ENCODE measurements around the gene NLRP1.

The NLRP1 gene

DNA sequence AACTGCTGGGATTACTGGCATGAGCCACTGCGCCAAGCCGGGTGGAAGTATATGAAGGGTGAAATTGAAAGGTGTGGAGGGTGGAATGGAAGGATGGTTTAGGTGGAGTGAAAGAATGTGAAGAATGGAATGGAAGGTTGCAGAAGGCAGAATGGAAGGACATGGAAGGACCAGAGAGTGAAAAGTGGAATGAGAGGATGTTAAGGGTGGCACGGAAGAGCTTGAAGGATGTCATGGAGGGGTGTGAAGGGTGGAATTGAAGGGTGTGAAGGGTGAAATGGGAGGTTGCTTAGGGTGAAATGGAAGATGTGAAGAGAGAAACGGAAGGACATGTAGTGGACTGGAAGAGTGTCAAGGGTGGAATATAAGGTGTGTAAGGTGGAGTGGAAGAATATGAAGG is 81.8 kb downstream of the NLRP1 start:
- Mint-ChIP-seq H3K4me3 (no peak overlapping the region), H3K27ac (no peak overlapping the region), H3K36me3 (peaks cover 35% of the 10 kb centered on the region), H3K9me3 (no peaks in the 10 kb centered on the region), H3K27me3 (peaks cover 19% of the 10 kb centered on the region), H3K4me1 (peaks cover 14% of the 10 kb centered on the region)
- CTCF ChIA-PET: no interaction called here
- DNase-seq: no peak

DNA sequence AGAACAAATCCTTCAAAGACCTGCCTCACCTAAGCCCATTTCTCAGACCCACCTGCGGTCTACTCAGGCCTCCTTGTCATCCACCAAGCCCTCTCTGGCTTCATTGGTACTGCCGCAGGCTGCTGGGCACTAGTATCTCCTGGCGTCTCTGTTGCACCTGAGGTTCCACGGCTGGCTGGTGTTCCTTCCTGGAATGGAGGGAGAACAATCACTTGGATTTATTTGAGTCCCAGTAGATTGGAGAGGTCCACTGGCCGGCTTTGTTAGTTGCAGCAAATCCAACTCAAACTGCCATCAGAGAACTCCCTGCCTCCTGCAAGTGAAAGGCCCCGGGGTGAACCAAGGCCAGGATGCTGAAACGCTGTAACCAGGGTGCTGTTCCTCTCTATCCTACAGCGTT is 82.6 kb downstream of the NLRP1 start:
- DNase-seq: no peak
- H3K27ac Mint-ChIP-seq: peak overlapping the region; percentile 53
- H3K36me3 Mint-ChIP-seq: peaks cover 33% of the 10 kb centered on the region
- peak overlapping the region; percentile 59 for H3K4me3 Mint-ChIP-seq
- peaks cover 14% of the 10 kb centered on the region for H3K4me1 Mint-ChIP-seq
- H3K27me3 Mint-ChIP-seq: peaks cover 19% of the 10 kb centered on the region
- H3K9me3 Mint-ChIP-seq: no peaks in the 10 kb centered on the region
- CTCF ChIA-PET: interaction anchor here (0.6 kb wide), 1 partner anchor 17 kb away, joined by 3 read pairs; no protein-coding TSS in a partner anchor

DNA sequence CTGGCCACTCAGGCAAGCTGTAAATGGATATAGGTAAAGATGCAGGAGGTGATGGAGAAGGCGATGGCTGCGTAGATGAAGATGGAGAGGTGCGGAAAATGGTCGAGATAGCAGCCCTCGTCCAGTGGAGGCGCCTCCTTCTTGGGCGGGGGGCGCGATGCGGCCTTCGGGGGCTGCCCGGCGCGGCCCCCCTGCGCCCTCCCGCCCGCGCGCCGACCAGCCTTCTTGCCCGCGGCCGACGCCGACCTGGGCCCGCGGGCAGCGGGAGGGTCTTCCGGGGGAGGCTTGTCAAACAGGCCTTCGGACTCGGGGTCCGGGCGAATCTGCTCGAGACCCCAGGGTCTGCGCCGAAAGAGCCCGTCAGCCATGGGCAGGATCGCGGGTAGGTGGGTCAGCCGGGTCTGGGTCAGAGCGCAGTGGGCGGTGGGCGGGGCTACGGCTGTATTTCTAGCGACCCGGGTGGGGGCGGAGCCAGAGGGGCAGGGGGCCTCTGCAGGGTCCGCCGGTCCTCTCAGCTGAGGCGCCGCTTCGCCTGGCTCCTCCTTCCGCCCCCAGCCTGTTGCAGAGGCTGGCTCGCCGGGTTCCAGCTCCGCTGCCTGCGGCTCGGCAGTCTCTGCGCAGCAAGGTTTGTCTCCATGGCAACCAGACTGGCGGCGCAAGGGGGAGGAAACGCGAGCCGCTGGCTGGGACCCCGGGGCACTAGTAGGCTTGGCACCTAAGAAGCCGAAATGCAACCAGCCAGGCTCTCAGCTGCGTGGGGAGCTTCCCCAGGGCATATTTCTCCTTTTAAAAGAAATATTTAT is 83.5 kb downstream of the NLRP1 start:
- peak; percentile 81 for DNase-seq
- peak overlapping the region; percentile 68 for H3K27ac Mint-ChIP-seq
- no peaks in the 10 kb centered on the region for H3K9me3 Mint-ChIP-seq
- peaks cover 14% of the 10 kb centered on the region for H3K4me1 Mint-ChIP-seq
- H3K27me3 Mint-ChIP-seq: peaks cover 19% of the 10 kb centered on the region
- peaks cover 30% of the 10 kb centered on the region for H3K36me3 Mint-ChIP-seq
- peak overlapping the region; percentile 85 for H3K4me3 Mint-ChIP-seq
- CTCF ChIA-PET: interaction anchor here (1.4 kb wide), 1 partner anchor 62 kb away, joined by 3 read pairs; the partner anchor contains the start of gene C1QBP

DNA sequence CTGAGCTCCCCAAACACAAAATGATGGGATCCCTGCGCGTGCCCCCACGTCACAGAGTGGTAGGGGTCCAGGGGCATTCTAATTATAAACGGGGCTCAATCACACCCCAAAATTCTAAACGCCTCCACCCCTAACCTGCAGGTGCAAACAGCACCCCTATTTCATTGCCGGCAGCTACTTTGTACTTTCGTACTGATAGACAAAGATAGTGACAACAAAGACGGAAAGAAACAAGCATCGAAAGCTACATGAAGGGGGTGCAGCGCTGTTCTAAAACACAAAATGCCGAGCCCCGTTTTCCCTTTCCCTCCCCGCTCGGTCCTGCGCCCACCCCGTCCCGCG is 84.1 kb downstream of the NLRP1 start:
- peaks cover 14% of the 10 kb centered on the region for H3K4me1 Mint-ChIP-seq
- CTCF ChIA-PET: interaction anchor here (0.6 to 1.4 kb wide), 2 partner anchors 26 to 61 kb away, joined by 3 read pairs; partner anchors contain the start of gene C1QBP
- H3K36me3 Mint-ChIP-seq: peaks cover 30% of the 10 kb centered on the region
- no peak for DNase-seq
- H3K4me3 Mint-ChIP-seq: peak overlapping the region; percentile 85
- H3K9me3 Mint-ChIP-seq: no peaks in the 10 kb centered on the region
- peaks cover 19% of the 10 kb centered on the region for H3K27me3 Mint-ChIP-seq
- H3K27ac Mint-ChIP-seq: peak overlapping the region; percentile 68

DNA sequence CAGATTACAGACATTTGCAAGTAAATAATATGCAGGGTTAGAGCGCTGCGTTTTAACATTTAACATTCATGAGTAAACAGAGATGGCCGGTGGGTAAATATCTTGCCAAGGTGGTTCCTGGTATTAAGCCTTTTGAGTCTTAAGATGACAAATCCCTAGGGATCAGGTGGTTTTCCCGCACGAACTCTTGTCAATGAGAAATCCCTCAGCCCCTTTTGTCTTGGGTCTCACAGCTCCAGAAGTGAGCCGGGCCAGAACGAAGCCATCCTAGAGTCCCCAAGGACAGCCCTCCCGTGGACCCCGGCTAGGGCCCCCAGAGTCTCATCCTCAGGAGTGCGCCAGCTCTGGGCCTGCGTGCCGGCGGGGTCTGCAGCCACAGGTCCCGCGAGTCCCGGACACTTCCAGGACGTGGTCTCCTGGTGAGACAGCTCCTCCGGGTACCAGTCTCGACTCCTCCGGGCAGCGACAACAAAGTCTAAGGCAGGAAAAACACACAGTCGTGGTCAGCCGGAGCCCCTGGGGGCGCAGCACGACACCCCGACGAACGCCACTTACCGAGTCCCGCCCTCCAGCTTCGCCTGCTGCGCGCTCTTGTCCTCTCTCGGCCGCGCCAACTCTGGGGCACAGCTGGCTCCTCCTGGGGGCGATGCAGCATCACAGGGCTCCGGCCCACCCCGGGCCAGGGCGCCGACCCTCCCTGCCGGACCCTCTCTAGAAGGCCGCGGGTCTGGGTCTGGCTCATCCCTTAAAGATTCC is 84.7 kb downstream of the NLRP1 start:
- Mint-ChIP-seq H3K4me3 (peak overlapping the region; percentile 85), H3K27ac (no peak overlapping the region), H3K4me1 (peaks cover 14% of the 10 kb centered on the region), H3K9me3 (no peaks in the 10 kb centered on the region), H3K36me3 (peaks cover 30% of the 10 kb centered on the region), H3K27me3 (peaks cover 19% of the 10 kb centered on the region)
- DNase-seq: no peak
- CTCF ChIA-PET: interaction anchor here (0.6 to 1.4 kb wide), 2 partner anchors 26 to 60 kb away, joined by 3 read pairs; partner anchors contain the start of gene C1QBP

DNA sequence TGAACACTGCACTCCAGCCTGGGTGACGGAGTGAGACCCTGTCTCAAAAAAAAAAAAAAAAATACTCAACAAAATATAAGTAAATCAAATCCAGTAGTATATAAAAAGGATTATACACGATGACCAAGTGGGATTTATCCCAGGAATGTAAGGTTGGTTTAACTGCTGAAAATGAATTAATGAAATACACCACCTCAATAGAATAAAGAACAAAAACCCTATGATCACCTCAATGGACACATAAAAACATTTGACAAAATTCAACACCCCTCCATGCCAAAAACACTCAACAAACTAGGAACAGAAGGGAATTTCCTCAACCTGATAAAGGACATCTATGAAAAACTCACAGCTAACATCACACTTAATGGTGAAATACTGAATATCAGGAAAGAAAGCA is 91.3 kb downstream of the NLRP1 start:
- CTCF ChIA-PET: no interaction called here
- Mint-ChIP-seq H3K9me3 (peaks cover 4% of the 10 kb centered on the region), H3K4me3 (no peak overlapping the region), H3K4me1 (peaks cover 11% of the 10 kb centered on the region), H3K36me3 (peaks cover 37% of the 10 kb centered on the region), H3K27me3 (no peaks in the 10 kb centered on the region), H3K27ac (no peak overlapping the region)
- no peak for DNase-seq

DNA sequence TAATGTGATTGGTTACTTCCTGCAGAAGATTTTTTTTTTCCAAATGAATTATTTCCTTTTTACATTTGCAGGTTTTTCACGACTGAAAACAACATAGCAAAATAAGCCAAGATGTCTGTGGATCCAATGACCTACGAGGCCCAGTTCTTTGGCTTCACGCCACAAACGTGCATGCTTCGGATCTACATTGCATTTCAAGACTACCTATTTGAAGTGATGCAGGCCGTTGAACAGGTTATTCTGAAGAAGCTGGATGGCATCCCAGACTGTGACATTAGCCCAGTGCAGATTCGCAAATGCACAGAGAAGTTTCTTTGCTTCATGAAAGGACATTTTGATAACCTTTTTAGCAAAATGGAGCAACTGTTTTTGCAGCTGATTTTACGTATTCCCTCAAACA is 95.6 kb downstream of the NLRP1 start:
- Mint-ChIP-seq H3K4me1 (peaks cover 45% of the 10 kb centered on the region), H3K27me3 (no peaks in the 10 kb centered on the region), H3K4me3 (no peak overlapping the region), H3K9me3 (peaks cover 4% of the 10 kb centered on the region), H3K36me3 (peaks cover 58% of the 10 kb centered on the region), H3K27ac (no peak overlapping the region)
- DNase-seq: no peak
- CTCF ChIA-PET: interaction anchor here (0.7 kb wide), 1 partner anchor 26 kb away, joined by 3 read pairs; no protein-coding TSS in a partner anchor

DNA sequence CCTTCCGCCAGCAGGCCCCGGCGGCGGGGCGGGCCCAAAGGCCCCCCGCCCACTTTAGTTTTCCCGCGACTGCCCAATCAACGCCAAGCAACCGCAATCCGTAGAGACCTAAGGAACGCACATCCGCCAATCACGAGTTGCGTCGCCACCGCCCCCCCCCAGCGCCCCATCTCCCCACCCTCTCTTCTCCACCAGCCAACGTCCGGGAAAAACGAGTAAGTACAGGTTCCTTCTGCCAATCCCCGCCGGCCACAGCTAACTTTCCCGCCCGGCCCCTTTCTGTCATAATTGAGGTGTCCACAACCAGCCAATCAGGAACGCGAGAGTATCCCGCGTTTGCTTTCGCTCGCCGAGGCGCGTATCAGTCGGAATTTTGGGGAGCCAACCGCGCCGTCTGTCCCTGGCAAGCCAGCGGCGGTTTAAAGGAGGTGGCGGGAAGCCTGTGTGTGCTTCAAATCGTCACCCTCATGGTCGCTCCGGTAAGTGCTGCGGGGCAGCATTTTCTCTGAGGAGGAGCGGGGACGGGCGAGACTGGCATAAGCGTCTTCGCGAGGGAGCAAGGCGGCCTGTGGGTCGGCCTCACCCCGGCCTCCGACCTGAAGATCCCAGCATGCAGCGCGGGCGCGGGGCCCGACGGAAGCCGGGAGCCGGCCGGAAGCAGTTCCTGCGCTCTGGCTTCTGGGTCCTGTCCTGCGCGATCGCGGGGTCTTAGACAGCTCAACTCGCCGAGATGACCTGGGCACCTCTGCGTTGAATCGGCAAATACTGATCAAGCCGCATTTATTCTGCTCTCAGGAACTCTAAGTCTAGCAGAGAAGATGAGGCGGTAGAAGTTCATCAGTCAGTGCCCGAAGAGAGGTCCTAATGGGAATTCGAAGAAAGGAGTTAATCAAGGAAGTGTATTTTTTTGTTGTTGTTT is 97.8 kb downstream of the NLRP1 start, which contains the start of gene MIS12:
Gene MIS12, plus strand, starts transcription at position 361 of the 919 bp plus-strand sequence. CDS start 2,297 bp downstream, outside the sequence.
- Mint-ChIP-seq H3K9me3 (no peaks in the 10 kb centered on the region), H3K27me3 (no peaks in the 10 kb centered on the region), H3K27ac (peak within 1 kb of the TSS; percentile 99), H3K4me3 (peak within 1 kb of the TSS; percentile 94), H3K36me3 (peaks cover 67% of the 10 kb centered on the region), H3K4me1 (peaks cover 54% of the 10 kb centered on the region)
- CTCF ChIA-PET: interaction anchor here (0.7 kb wide), 1 partner anchor 17 kb away, joined by 3 read pairs; no protein-coding TSS in a partner anchor
- DNase-seq: peak; percentile 99

DNA sequence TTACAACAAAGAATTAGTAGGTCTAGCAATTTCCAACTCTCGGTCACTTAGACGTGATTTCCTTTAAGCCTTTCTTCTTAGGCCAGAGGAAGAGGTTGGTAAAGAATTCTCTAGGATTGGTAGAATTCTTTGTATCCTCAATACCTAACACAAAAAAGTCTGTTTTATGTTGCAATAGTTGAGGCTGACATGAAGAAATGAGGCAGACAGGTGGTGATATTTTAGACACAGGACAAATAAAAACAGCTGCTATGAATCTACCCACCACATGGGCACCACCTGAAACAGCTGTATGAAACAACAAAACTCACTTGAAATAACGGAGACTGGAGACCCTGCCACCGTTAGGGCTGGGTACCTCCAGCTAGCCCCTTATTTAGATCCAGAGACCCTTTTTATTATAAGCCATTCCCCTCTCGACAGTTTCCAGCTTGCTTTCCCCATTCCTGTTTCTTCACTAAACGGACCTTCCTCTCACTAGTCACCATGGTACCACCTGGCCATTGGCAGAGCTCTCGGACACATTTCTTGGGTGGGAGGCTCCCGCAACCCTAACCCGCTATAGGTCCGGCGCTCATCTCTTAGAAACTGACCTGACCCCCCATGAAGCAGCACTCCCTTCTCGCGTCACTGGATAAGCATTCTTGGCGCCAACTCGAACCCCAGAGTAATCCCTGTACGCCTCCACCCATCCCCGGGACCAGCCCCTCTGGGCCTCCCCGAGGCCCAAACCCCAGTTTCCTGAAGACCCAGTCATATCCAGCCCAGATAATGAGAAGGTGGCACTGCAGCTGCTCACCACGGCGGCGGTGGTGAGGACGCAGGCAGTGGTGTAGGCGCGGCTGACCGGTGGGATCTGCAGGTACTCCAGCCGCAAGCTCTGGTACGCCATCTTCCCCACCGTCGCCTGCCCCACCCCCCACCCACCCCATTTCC is 98.8 kb downstream of the NLRP1 start, which contains the start of gene DERL2:
Gene DERL2, minus strand, starts transcription at position 909 of the 936 bp plus-strand sequence. Its CDS starts 17 bp downstream, at position 892.
- Mint-ChIP-seq H3K9me3 (no peaks in the 10 kb centered on the region), H3K27me3 (no peaks in the 10 kb centered on the region), H3K4me1 (peaks cover 54% of the 10 kb centered on the region), H3K36me3 (peaks cover 67% of the 10 kb centered on the region), H3K4me3 (peak within 1 kb of the TSS; percentile 94), H3K27ac (peak within 1 kb of the TSS; percentile 99)
- CTCF ChIA-PET: interaction anchor here (0.7 kb wide), 1 partner anchor 16 kb away, joined by 3 read pairs; no protein-coding TSS in a partner anchor
- DNase-seq: no peak

DNA sequence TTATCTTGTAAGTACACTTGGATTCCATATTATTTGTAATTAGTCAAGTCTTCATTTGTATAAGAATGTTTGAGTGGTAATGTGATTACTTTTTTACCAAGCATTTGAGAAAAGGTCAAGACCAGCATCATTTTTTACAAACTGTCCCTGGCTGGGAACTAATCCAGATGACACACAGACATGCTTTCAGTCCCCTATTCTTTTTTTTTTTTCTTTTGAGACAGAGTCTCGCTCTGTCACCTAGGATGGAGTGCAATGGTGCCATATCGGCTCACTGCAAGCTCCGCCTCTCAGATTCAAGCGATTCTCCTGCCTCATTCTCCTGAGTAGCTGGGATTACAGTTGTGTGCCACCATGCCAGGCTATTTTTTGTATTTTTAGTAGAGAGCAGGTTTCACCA is 102.9 kb downstream of the NLRP1 start:
- Mint-ChIP-seq H3K4me3 (no peak overlapping the region), H3K4me1 (peaks cover 32% of the 10 kb centered on the region), H3K9me3 (no peaks in the 10 kb centered on the region), H3K27me3 (no peaks in the 10 kb centered on the region), H3K36me3 (peaks cover 65% of the 10 kb centered on the region), H3K27ac (no peak overlapping the region)
- DNase-seq: no peak
- CTCF ChIA-PET: no interaction called here

DNA sequence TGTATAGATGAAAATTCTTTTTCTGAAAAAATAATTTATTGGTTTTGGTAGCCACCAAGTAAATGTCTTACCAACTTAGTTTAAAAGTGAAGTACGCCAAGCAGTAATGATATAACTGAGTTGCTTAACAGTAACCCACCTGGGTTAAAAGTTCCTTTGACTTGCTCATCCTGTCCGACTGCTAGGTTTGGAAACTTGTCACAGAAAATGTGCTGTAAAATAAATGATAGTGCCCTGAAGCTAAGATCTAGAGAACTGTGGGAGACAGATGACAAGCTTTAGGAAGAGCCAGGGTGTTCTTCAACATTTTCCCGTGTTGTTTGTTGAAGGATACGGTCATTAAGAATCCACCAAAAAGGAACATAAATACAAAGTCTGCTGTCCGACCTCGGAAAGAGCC is 103.3 kb downstream of the NLRP1 start:
- H3K27ac Mint-ChIP-seq: no peak overlapping the region
- H3K4me1 Mint-ChIP-seq: peaks cover 32% of the 10 kb centered on the region
- H3K4me3 Mint-ChIP-seq: no peak overlapping the region
- H3K9me3 Mint-ChIP-seq: no peaks in the 10 kb centered on the region
- DNase-seq: no peak
- H3K27me3 Mint-ChIP-seq: no peaks in the 10 kb centered on the region
- H3K36me3 Mint-ChIP-seq: peaks cover 67% of the 10 kb centered on the region
- CTCF ChIA-PET: no interaction called here

DNA sequence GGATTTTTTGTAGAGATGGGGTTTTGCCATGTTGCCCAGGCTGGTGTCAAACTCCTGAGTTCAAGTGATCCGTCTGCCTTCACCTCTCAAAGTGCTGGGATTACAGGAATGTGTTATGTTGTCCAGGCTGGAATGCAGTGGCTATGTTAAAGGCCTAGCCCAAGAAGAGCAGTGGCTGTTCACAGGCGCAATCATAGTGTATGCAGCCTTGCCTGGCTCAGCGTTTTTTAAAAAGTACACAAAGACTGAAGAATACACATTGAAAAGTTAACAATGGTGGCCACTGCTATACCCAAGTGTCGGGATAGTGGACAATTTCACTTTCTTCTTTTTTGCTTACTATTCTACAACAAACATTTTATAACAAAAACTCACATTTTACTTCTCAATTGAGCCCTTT is 105.3 kb downstream of the NLRP1 start:
- H3K4me3 Mint-ChIP-seq: no peak overlapping the region
- H3K9me3 Mint-ChIP-seq: no peaks in the 10 kb centered on the region
- H3K4me1 Mint-ChIP-seq: peaks cover 12% of the 10 kb centered on the region
- CTCF ChIA-PET: no interaction called here
- H3K27ac Mint-ChIP-seq: no peak overlapping the region
- DNase-seq: no peak
- no peaks in the 10 kb centered on the region for H3K27me3 Mint-ChIP-seq
- H3K36me3 Mint-ChIP-seq: peaks cover 72% of the 10 kb centered on the region

DNA sequence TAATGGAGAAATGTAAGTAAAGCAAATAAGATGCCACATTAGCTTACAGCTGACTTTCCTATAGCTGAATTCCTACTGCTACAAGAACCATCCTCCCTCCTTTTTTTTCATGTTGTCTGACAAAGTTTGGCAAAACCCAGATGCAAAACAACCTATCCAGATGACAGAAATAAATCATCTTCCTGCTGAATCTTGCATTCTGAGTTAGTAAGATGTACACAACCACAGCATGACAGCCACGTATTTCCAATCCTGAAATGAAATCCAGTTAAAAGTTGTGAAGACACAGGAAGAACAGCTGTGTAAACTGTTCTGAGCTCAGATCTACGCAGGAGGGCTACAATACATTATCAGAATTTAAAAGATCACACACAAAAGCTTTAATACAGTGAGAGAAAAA is 110.4 kb downstream of the NLRP1 start:
- Mint-ChIP-seq H3K27ac (no peak overlapping the region), H3K4me3 (no peak overlapping the region), H3K4me1 (peaks cover 11% of the 10 kb centered on the region), H3K27me3 (no peaks in the 10 kb centered on the region), H3K36me3 (peaks cover 51% of the 10 kb centered on the region), H3K9me3 (no peaks in the 10 kb centered on the region)
- CTCF ChIA-PET: no interaction called here
- no peak for DNase-seq
